Caco-2 (cell line): Measurements from ENCODE around the gene RALGAPA2. TPM values are rescaled to one million over a fixed set of nuclear protein-coding genes. Genes with fewer than 3 reads are reported as not detected.

Experiments
- BruUV-seq: library from RNA; stranded (reverse); fragments of 400-500 nt; replicated peaks from 2 replicates; lab custom pipeline; 2021; lab: Mats Ljungman, UMichigan
- CTCF ChIA-PET: fragments of 300-600 bp; sonication (Branson Sonifier 250); formaldehyde crosslinking; loops from one replicate; lab custom pipeline; 2022; ENCODE audit warnings: antibody characterized with exemption; lab: Charles Lee
- POLR2A ChIA-PET: fragments of 300-600 bp; sonication (Branson Sonifier 250); formaldehyde crosslinking; loops from one replicate; lab custom pipeline; 2022; ENCODE audit warnings: antibody characterized with exemption; lab: Charles Lee
- DNase-seq, 2 experiments: peaks; one replicate each; pipeline versions ENCODE4 v3.0.0 to v3.0.0-alpha.2; 2020 to 2022
- H3K27me3 ChIP-seq: replicated peaks from 2 replicates; pipeline ENCODE4 v1.6.0; 2011; ENCODE audit warnings: low read length; ENCODE audit not compliant: control insufficient read depth, insufficient read depth
- H3K36me3 ChIP-seq: 2 replicates; pipeline ENCODE4 v1.5.1; 2011; ENCODE audit warnings: low read length; ENCODE audit not compliant: control insufficient read depth, insufficient read depth
- H3K4me1 ChIP-seq: fragments of 250-450 bp; sonication (Bioruptor Pico); 2 replicates; pipeline ENCODE4 v1.5.1; 2020; ENCODE audit warnings: mild to moderate bottlenecking
- H3K4me3 ChIP-seq: 2 replicates; pipeline ENCODE4 v1.5.1; 2011; ENCODE audit warnings: low read depth, mild to moderate bottlenecking, control low read depth, low read length
- H3K9me3 ChIP-seq: fragments of 250-450 bp; sonication (Bioruptor Pico); 2 replicates; pipeline ENCODE4 v1.5.1; 2020; ENCODE audit warnings: mild to moderate bottlenecking, moderate library complexity
- H3K27ac Mint-ChIP-seq: one replicate; pipeline ENCODE4 v1.8.0; 2022; ENCODE audit warnings: mixed read lengths; ENCODE audit not compliant: unreplicated experiment
- H3K27me3 Mint-ChIP-seq: one replicate; pipeline ENCODE4 v1.8.0; 2022; ENCODE audit warnings: mixed read lengths; ENCODE audit not compliant: insufficient read depth, unreplicated experiment
- H3K36me3 Mint-ChIP-seq: one replicate; pipeline ENCODE4 v1.8.0; 2022; ENCODE audit warnings: mild to moderate bottlenecking, mixed read lengths; ENCODE audit not compliant: insufficient read depth, unreplicated experiment
- H3K4me1 Mint-ChIP-seq: one replicate; pipeline ENCODE4 v1.8.0; 2022; ENCODE audit warnings: low read depth, mixed read lengths; ENCODE audit not compliant: unreplicated experiment
- H3K4me3 Mint-ChIP-seq: one replicate; pipeline ENCODE4 v1.8.0; 2022; ENCODE audit warnings: mild to moderate bottlenecking, moderate library complexity, mixed read lengths; ENCODE audit not compliant: unreplicated experiment
- H3K9me3 Mint-ChIP-seq: one replicate; pipeline ENCODE4 v1.8.0; 2022; ENCODE audit warnings: mixed read lengths; ENCODE audit not compliant: unreplicated experiment
- intact Hi-C: fragments of 100-400 bp; cut with micrococcal nuclease; formaldehyde crosslinking; loops from one replicate; pipeline ENCODE4 v1.10.0; 2022; ENCODE audit not compliant: unreplicated experiment
- total RNA-seq: library from RNA; stranded (reverse); gene quantifications from 2 replicates; pipeline ENCODE4 v1.2.3, GENCODE V29; 2022
- TF ChIP-seq, protein P1 (sequence below), 2 experiments: fragments of 200-600 bp in 1 of 2; IDR thresholded peaks; 1 replicate in 1 of 2; 2 replicates in 1 of 2; pipeline versions ENCODE4 v1.5.1 to v1.8.0; 2011 to 2022; ENCODE audit warnings: antibody characterized with exemption in 1 of 2, control low read depth in 1 of 2, inconsistent platforms in 1 of 2, low read depth in 1 of 2, low read length in 1 of 2, mild to moderate bottlenecking in 1 of 2, moderate library complexity in 1 of 2; ENCODE audit not compliant: insufficient read depth in 1 of 2, severe bottlenecking in 1 of 2, unreplicated experiment in 1 of 2

RALGAPA2 gene
- total RNA-seq, 1 experiment from 2014 or later: 17.3 TPM

DNA sequence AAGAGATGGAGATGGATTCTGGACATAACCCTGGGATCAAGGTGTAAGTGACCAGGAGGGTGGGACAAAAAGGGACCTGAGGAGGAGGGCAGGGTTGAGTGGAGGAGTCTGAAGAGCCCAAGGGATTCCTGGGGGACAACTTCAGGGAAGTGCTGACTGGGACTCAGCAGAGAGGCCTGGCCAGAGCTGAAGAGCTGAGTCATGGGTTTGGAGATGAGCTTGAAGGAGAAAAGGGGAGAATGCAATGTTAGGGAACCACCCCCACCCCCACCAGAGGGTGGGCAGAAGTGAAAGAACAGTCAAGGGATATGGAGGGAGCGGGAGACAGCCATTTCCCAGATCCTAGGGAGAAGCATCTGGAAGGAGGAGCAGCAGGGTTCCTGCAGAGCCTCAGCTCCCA, 289.3 kb downstream of the RALGAPA2 start:
- Histone ChIP-seq H3K36me3 (no peaks in the 10 kb centered on the region), H3K4me3 (no peak overlapping the region), H3K4me1 (no peaks in the 10 kb centered on the region), H3K27me3 (no peaks in the 10 kb centered on the region), H3K9me3 (no peaks in the 10 kb centered on the region)
- no peak for DNase-seq
- Mint-ChIP-seq H3K27ac (no peak overlapping the region), H3K27me3 (no peaks in the 10 kb centered on the region), H3K4me1 (no peaks in the 10 kb centered on the region), H3K36me3 (no peaks in the 10 kb centered on the region), H3K9me3 (no peaks in the 10 kb centered on the region), H3K4me3 (no peak overlapping the region)
- TF ChIP-seq, protein P1, sequence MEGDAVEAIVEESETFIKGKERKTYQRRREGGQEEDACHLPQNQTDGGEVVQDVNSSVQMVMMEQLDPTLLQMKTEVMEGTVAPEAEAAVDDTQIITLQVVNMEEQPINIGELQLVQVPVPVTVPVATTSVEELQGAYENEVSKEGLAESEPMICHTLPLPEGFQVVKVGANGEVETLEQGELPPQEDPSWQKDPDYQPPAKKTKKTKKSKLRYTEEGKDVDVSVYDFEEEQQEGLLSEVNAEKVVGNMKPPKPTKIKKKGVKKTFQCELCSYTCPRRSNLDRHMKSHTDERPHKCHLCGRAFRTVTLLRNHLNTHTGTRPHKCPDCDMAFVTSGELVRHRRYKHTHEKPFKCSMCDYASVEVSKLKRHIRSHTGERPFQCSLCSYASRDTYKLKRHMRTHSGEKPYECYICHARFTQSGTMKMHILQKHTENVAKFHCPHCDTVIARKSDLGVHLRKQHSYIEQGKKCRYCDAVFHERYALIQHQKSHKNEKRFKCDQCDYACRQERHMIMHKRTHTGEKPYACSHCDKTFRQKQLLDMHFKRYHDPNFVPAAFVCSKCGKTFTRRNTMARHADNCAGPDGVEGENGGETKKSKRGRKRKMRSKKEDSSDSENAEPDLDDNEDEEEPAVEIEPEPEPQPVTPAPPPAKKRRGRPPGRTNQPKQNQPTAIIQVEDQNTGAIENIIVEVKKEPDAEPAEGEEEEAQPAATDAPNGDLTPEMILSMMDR (IDR thresholded peaks at IDR 0.05; ENCODE audit: insufficient read depth in 1 of 2, low read depth in 1 of 2, low read length in 1 of 2, severe bottlenecking in 1 of 2, unreplicated experiment in 1 of 2): no peak
- intact Hi-C loops: no loop called here
- BruUV-seq: no TSS peak
- ChIA-PET POLR2A (no interaction called here), CTCF (interaction anchor here (0.6 kb wide), 2 partner anchors 223 to 378 kb away, joined by 3 read pairs; no protein-coding TSS in a partner anchor)

DNA sequence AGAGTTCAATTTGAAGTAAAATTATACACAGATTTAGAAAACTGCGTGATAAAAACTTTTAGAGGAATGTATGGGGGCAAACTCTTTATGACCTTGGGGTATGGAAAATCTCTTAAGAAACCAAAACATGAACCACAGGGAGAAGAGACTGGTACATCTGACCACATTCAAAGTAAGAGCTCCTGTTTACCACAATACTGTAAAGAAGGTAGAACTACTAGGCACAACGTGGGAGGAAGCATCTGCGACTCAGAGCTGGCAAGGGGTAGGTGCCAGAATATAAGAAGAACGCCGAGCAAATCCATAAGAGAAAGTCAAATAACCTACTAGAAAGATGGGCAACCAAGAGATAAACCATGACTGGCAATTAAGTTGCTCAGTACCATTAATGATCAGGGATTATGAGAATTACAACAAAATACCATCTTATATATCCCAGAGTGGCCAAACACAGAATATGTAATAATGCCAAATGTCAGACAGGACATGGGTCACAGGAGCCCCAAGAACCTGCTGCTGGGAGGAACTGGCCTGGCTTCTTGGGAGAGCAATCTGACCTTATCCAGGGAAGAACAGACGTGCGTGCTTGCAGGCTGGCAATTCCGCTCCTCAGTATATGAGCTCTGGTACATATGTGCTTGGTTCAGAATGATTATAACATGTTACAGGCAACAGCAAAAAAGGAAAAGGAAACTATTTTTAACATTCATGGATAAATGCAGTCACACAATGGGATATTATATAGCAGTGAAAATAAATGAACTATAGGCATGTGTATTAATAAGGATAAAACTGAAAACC, 294.4 kb downstream of the RALGAPA2 start:
- H3K36me3 Mint-ChIP-seq: no peaks in the 10 kb centered on the region
- TF ChIP-seq, protein P1 (IDR thresholded peaks at IDR 0.05; ENCODE audit: insufficient read depth in 1 of 2, low read depth in 1 of 2, low read length in 1 of 2, severe bottlenecking in 1 of 2, unreplicated experiment in 1 of 2): no peak

DNA sequence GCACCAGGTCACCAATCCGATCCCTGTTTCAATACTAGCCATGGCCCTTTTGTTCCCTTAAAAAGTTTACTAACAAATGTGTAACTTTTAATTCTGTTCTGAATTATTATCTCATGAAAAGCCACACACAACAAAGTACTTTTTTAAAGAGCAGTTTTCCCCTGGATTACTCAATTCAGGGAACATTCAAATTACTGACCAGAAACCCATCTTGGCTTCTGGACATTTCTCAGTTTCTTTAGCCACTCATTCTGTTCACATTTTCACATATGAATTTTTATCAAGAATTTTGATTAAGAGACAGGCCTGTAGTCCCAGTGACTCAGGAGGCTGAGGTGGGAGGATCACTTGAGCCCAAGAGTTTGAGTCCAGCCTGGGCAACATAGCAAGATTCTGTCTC, 297.1 kb downstream of the RALGAPA2 start:
- Mint-ChIP-seq H3K27me3 (no peaks in the 10 kb centered on the region), H3K27ac (no peak overlapping the region), H3K36me3 (no peaks in the 10 kb centered on the region), H3K4me3 (no peak overlapping the region), H3K9me3 (no peaks in the 10 kb centered on the region), H3K4me1 (no peaks in the 10 kb centered on the region)
- no peaks in the 10 kb centered on the region for H3K4me1 ChIP-seq
- no peak overlapping the region for H3K4me3 ChIP-seq
- H3K9me3 ChIP-seq: no peaks in the 10 kb centered on the region
- TF ChIP-seq, protein P1 (IDR thresholded peaks at IDR 0.05; ENCODE audit: insufficient read depth in 1 of 2, low read depth in 1 of 2, low read length in 1 of 2, severe bottlenecking in 1 of 2, unreplicated experiment in 1 of 2): no peak
- DNase-seq: no peak
- ChIA-PET POLR2A (no interaction called here), CTCF (no interaction called here)
- intact Hi-C loops: no loop called here
- no peaks in the 10 kb centered on the region for H3K27me3 ChIP-seq
- BruUV-seq: no TSS peak
- no peaks in the 10 kb centered on the region; the same call in 1 of the 2 replicates for H3K36me3 ChIP-seq

More for the DNA sequence above, 294.4 kb downstream of the RALGAPA2 start:
- H3K27ac Mint-ChIP-seq: no peak overlapping the region
- DNase-seq: no peak
- ChIA-PET POLR2A (no interaction called here), CTCF (interaction anchor here (0.6 kb wide), 1 partner anchor 1702 kb away, joined by 4 read pairs; no protein-coding TSS in a partner anchor)
- H3K9me3 Mint-ChIP-seq: no peaks in the 10 kb centered on the region
- no peaks in the 10 kb centered on the region for H3K27me3 Mint-ChIP-seq
- no peak overlapping the region for H3K4me3 Mint-ChIP-seq
- intact Hi-C loops: no loop called here
- BruUV-seq: no TSS peak
- no peaks in the 10 kb centered on the region for H3K4me1 ChIP-seq
- H3K27me3 ChIP-seq: no peaks in the 10 kb centered on the region
- no peaks in the 10 kb centered on the region for H3K4me1 Mint-ChIP-seq
- H3K4me3 ChIP-seq: no peak overlapping the region
- no peaks in the 10 kb centered on the region for H3K36me3 ChIP-seq
- no peaks in the 10 kb centered on the region for H3K9me3 ChIP-seq
